Activated CD8-positive, alpha-beta T cell treated with anti-CD3 and anti-CD28 coated beads, Interleukin-2, amount 10 ng/mL, durations not matched to agents 7 days and 5 days (primary cell): Measurements from ENCODE around the gene RBPJL. TPM values are rescaled to one million over a fixed set of nuclear protein-coding genes. Genes with fewer than 3 reads are reported as not detected.
A peak's percentile ranks its signal among the peaks of the same experiment; 100 is the strongest.
"Not testable (repeated sequence)": the region's sequence is repeated elsewhere in the genome, so short reads cannot be mapped to it uniquely, and the experiment has no call there.

Source experiments
- ATAC-seq: fragments of 150-1000 bp; cut with Tn5 transposase; one replicate; pipeline ENCODE4 v1.10.0; 2021; ENCODE audit warnings: moderate library complexity
- CTCF ChIA-PET: fragments of 350-600 bp; sonication (Branson Sonifier 250); formaldehyde crosslinking; loops from one replicate; lab custom pipeline; 2021; ENCODE audit warnings: antibody characterized with exemption; lab: Charles Lee
- POLR2A ChIA-PET: fragments of 350-600 bp; sonication (Branson Sonifier 250); formaldehyde crosslinking; loops from one replicate; lab custom pipeline; 2021; ENCODE audit warnings: antibody characterized with exemption; lab: Charles Lee
- DNase-seq: peaks from one replicate; pipeline ENCODE4 v3.0.0-alpha.2; 2020
- H3K27ac Mint-ChIP-seq: one replicate; pipeline ENCODE4 v1.8.0; 2021; ENCODE audit warnings: mild to moderate bottlenecking, mixed read lengths
- H3K27me3 Mint-ChIP-seq: one replicate; pipeline ENCODE4 v1.8.0; 2021; ENCODE audit warnings: low read depth, mixed read lengths
- H3K36me3 Mint-ChIP-seq: one replicate; pipeline ENCODE4 v1.8.0; 2021; ENCODE audit warnings: low read depth, mixed read lengths
- H3K4me1 Mint-ChIP-seq: one replicate; pipeline ENCODE4 v1.8.0; 2021; ENCODE audit warnings: low read depth, mixed read lengths
- H3K4me3 Mint-ChIP-seq: one replicate; pipeline ENCODE4 v1.8.0; 2021; ENCODE audit warnings: mild to moderate bottlenecking, mixed read lengths
- H3K9me3 Mint-ChIP-seq: one replicate; pipeline ENCODE4 v1.8.0; 2022; ENCODE audit warnings: mixed read lengths; ENCODE audit not compliant: insufficient read depth
- total RNA-seq, 2 experiments: library from RNA; stranded (reverse); gene quantifications; one replicate each; pipeline ENCODE4 v1.2.3, GENCODE V29; 2021

RBPJL gene
- total RNA-seq, 2 experiments from 2014 or later = not detected

DNA sequence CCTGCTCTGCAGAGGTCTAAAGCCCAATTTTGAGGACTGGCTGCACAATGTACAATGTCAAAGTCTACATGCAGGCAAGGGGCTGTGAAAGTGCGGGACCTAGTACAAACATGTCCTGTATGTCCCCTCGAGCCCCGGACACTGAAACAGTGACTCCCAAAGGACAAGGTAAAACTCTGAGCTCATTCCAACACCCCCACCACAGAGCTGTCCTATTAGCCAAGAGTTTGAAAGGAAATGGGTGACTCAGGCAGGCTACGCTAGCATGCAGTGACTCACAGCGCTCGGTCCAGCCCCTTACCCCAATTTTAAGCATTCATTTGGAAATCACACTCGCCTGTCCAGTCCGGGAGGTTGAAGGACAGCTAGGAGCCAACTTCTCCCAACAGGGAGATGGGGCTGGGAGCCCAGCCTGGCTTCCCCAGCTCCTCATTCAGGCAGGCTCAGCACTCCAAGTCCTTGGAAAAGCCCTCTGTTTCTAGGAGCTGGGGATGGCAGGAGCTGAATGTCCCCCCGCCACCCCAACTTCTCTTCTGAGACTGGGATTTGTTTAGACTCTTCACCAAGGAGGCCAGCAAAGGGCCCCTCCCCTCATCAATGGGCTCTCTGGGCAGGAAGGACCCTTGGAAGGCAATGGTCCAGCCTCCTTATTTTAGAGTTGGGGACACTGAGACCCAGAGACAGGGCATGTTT, 37.7 kb downstream of the RBPJL start:
- Mint-ChIP-seq H3K4me3 (no peak overlapping the region), H3K36me3 (no peaks in the 10 kb centered on the region), H3K27ac (no peak overlapping the region), H3K27me3 (no peaks in the 10 kb centered on the region), H3K4me1 (peaks cover 34% of the 10 kb centered on the region), H3K9me3 (no peaks in the 10 kb centered on the region)
- ATAC-seq = no peak
- no peak for DNase-seq
- CTCF ChIA-PET = interaction anchor here (0.6 to 2.8 kb wide), 6 partner anchors 9 to 106 kb away, joined by 3 to 7 read pairs (median 4); partner anchors contain the start of gene SYS1
- POLR2A ChIA-PET = interaction anchor here (1.5 kb wide), 1 partner anchor 19 kb away, joined by 4 read pairs; the partner anchor contains the start of gene SYS1

DNA sequence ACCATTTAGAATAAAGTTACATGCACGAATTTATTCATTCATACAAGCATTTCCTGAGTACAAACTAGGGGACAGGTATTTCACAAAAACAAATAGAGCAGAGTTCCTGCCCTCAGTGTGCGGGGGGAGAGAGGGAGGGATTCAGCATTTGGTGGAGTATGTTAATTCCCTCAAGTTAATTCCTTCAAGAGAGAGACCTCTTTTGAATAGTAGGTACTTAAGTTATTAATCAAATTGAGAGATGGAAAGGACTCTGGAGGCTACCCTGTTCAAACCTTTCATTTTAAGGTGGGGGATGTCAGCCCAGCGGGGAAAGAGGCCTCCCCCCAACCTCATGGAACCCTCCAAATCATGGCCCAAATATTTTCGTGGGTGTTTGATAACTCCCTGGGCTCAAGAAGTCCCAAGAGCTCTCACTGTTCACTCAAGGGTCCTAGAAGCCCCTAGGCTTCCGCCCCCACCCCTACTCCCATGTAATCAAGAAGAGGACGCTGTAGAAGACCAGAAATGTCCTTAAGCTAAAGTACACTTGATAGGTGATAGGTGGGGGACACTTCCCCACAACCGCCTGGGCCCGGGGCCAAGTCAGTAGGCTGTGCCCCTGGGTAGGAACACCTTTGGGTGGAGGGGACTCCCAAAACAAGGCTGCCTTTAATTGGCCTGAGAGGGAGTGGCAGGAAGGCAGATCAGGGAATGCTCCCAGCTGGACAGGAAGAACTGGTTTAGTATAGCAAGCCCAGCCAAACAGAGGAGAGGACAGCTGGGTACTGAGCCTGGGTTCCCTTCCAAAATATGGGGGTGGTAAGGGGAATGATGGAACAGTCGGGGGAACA, 38.7 kb downstream of the RBPJL start:
- Mint-ChIP-seq H3K27ac (no peak overlapping the region), H3K9me3 (no peaks in the 10 kb centered on the region), H3K4me1 (peaks cover 36% of the 10 kb centered on the region), H3K27me3 (no peaks in the 10 kb centered on the region), H3K36me3 (no peaks in the 10 kb centered on the region), H3K4me3 (no peak overlapping the region)
- POLR2A ChIA-PET = interaction anchor here (1.2 kb wide), 1 partner anchor 74 kb away, joined by 3 read pairs; no protein-coding TSS in a partner anchor
- DNase-seq (no peak), ATAC-seq (no peak)
- CTCF ChIA-PET = interaction anchor here (1.3 to 3.7 kb wide), 4 partner anchors 9 to 92 kb away, joined by 6 to 17 read pairs (median 12); partner anchors contain the start of gene SYS1

DNA sequence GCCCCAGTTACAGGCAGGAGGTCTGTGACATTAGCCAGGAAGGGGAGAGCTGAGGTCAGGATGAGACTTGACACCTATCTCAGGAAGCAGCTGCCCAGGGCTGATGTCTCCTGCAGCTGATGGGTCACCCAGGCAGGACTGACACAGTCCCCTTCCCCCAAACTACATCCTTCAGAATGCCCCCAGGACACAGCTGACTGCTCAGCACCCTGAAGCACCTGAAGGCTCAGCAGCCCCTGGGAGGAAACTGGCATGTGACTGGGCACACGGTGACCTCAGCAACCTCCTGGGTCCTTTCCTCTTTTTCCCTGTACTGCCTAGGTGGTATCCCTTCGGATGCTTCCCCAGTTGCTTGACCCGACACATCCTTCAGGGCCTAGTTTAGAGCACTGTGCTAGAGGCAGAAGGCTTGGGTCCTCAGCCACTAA, 39.7 kb downstream of the RBPJL start:
- ChIA-PET CTCF (interaction anchor here (0.6 to 3.7 kb wide), 11 partner anchors 8 to 91 kb away, joined by 3 to 17 read pairs (median 6); partner anchors contain the start of gene SYS1), POLR2A (interaction anchor here (0.6 to 1.4 kb wide), 6 partner anchors 11 to 376 kb away, joined by 3 to 6 read pairs (median 4); partner anchors contain the start of gene SYS1)
- Mint-ChIP-seq H3K27ac (no peak overlapping the region), H3K9me3 (no peaks in the 10 kb centered on the region), H3K4me1 (peaks cover 36% of the 10 kb centered on the region), H3K27me3 (peaks cover 2% of the 10 kb centered on the region), H3K36me3 (no peaks in the 10 kb centered on the region), H3K4me3 (no peak overlapping the region)
- ATAC-seq (no peak), DNase-seq (no peak)

DNA sequence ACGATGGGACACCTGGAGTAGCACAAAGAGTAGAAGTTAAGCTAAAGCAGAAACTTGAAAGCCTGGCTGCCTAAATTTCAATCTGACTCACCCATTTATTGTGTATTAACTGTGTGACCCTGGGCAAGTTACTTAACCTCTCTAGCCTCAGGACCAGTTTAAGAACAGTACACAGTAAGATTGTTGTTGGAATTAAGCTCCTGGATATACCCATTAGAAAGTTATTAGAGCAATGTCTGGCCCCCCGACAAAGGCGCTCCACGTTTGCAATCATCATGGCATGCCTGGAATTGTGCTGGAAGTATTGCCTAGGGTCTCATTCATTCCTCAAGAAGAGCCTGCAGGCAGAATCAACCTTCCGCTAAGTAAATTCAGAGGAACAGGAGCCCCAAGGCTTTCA, 40.2 kb downstream of the RBPJL start:
- Mint-ChIP-seq H3K9me3 (no peaks in the 10 kb centered on the region), H3K36me3 (no peaks in the 10 kb centered on the region), H3K27ac (no peak overlapping the region), H3K4me3 (peak overlapping the region; percentile 78), H3K27me3 (peaks cover 2% of the 10 kb centered on the region), H3K4me1 (peaks cover 36% of the 10 kb centered on the region)
- ChIA-PET POLR2A (interaction anchor here (0.6 to 1.4 kb wide), 6 partner anchors 8 to 377 kb away, joined by 3 to 6 read pairs (median 4); partner anchors contain the start of gene SYS1), CTCF (interaction anchor here (1.0 to 3.7 kb wide), 12 partner anchors 8 to 250 kb away, joined by 3 to 17 read pairs (median 6); partner anchors contain the start of gene SYS1)
- DNase-seq = no peak
- no peak for ATAC-seq

DNA sequence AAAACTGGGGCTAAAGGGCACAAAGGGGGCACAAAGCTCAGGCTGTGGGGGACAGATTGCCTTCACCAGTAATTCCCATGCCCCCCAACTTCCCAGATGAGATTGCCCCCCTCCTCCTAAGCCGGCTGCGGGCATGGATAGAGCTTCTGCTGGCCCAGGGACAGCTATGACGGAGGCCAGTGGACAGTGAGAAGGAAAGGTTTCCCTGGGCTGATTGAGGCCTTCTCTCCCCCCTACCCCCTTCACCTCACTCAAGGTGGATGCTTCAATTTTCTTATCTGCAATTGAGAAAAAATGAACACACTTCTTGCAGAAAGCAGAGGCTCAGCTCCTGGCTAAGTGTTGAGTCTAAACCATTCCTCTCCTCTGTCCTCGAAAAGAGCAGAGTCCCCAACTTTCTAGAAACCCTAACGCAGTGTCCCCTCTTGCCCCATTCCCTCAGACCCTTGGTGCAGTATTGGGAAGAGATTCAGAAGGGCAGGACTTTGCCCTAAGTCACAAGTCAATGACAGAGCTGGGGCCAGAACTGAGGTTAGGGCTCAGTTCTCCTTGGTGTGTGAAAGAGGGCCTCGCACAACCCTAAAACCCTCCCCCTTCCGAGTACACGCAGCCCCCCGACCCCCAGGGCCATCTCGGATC, 40.8 kb downstream of the RBPJL start:
- no peak for ATAC-seq
- Mint-ChIP-seq H3K27ac (peak overlapping the region; percentile 32), H3K27me3 (peaks cover 2% of the 10 kb centered on the region), H3K9me3 (no peaks in the 10 kb centered on the region), H3K4me3 (peak overlapping the region; percentile 78), H3K4me1 (peaks cover 36% of the 10 kb centered on the region), H3K36me3 (no peaks in the 10 kb centered on the region)
- ChIA-PET POLR2A (interaction anchor here (0.7 to 1.6 kb wide), 9 partner anchors 8 to 69 kb away, joined by 3 to 8 read pairs (median 4); partner anchors contain the start of genes PIGT and SYS1), CTCF (interaction anchor here (1.0 to 3.7 kb wide), 13 partner anchors 12 to 251 kb away, joined by 3 to 17 read pairs (median 5); partner anchors contain the start of gene SYS1)
- no peak for DNase-seq

DNA sequence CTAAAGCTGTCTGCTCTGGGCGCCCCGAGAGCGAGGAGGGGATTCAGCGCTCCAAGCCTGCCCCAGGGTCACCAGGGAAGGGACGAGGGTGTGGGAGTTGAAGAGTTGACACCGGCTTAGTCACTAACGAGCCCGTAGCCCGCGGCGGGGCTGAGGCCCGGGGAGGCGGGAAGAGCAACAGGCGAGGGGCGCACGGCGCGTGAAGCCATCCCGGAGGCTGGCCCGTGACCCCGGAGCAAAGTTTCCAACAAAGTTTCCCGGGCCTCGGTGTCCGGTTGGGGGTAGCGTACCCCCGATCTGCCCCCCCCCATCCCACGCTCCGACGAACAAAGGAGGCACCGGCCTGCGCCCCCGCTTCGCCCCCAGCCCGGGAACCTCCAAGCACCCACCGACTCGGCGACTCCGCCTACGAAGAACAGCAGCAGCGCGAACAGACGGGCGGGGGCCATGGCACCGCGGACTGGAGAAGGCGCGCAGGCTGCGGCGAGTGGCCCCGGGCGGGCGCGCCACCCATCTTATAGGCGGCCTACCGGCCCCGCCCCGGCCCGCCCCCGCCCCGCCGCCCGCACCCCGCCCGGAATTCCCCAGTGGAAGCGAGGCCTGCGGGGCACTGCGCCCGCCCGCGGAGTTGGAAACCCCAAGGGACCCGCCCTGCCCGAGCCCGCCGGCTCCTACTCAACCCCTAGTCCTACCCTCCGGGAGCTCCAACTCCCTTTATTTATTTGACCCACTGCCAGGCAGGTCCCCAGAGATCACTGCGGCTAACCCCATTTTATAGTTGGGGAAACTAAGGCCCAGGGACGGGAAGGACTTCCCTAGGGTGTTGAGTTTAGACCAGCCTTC, 41.5 kb downstream of the RBPJL start, which contains the start of gene SDC4:
TSS of gene SDC4 (minus strand) at position 489 of the 843 bp plus-strand sequence. CDS start at position 449, 40 bp downstream.
- H3K9me3 Mint-ChIP-seq = no peaks in the 10 kb centered on the region
- peak within 1 kb of the TSS; percentile 78 for H3K4me3 Mint-ChIP-seq
- H3K27ac Mint-ChIP-seq = peak within 1 kb of the TSS; percentile 63
- ChIA-PET CTCF (interaction anchor here (0.6 to 3.7 kb wide), 13 partner anchors 12 to 251 kb away, joined by 3 to 17 read pairs (median 5); partner anchors contain the start of gene SYS1), POLR2A (interaction anchor here (0.7 to 1.6 kb wide), 4 partner anchors 13 to 68 kb away, joined by 3 to 8 read pairs (median 6); partner anchors contain the start of genes PIGT and SYS1)
- no peaks in the 10 kb centered on the region for H3K36me3 Mint-ChIP-seq
- H3K4me1 Mint-ChIP-seq = peaks cover 37% of the 10 kb centered on the region
- DNase-seq (peak; percentile 55), ATAC-seq (peak; percentile 89)
- H3K27me3 Mint-ChIP-seq = peaks cover 2% of the 10 kb centered on the region

DNA sequence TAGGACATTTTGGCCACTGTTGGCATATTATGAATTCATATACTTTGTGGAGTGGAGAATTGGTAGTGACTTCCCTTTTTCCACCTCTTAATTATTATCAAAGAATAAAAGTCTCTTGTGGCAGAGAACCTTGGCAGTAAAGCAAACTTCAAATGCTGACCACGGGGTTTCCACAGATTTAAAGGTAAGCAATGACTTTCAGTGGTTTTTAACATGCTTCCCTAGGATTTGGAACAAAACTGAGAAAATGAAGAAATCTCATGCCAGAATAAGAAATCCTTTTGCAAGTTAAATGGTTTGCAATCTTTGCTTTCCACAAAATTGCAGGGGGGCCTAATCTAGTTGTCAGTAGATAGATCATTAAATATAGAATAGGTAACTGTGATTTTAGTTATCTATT, 43.6 kb downstream of the RBPJL start:
- Mint-ChIP-seq H3K27ac (no peak overlapping the region), H3K4me3 (no peak overlapping the region), H3K4me1 (peaks cover 52% of the 10 kb centered on the region), H3K36me3 (no peaks in the 10 kb centered on the region), H3K27me3 (peaks cover 2% of the 10 kb centered on the region), H3K9me3 (no peaks in the 10 kb centered on the region)
- CTCF ChIA-PET = interaction anchor here (5.7 kb wide), 1 partner anchor 24 kb away, joined by 36 read pairs; no protein-coding TSS in a partner anchor
- DNase-seq (no peak), ATAC-seq (no peak)
- POLR2A ChIA-PET = no interaction called here

DNA sequence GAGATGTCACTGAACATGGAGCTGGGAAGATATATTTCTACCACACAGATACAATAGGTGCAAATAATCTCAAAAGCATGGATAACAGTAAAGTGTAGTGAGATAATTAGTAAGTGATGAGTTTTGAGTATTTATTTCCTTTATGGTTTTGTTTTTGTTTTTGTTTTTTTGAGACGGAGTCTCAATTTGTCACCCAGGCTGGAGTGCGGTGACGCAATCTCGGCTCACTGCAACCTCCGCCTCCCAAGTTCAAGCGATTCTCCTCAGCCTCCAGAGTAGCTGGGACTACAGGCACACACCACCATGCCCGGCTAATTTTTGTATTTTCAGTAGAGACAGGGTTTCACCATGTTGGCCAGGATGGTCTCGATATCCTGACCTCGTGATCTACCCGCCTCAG, 44.2 kb downstream of the RBPJL start:
- POLR2A ChIA-PET = not testable (repeated sequence)

DNA sequence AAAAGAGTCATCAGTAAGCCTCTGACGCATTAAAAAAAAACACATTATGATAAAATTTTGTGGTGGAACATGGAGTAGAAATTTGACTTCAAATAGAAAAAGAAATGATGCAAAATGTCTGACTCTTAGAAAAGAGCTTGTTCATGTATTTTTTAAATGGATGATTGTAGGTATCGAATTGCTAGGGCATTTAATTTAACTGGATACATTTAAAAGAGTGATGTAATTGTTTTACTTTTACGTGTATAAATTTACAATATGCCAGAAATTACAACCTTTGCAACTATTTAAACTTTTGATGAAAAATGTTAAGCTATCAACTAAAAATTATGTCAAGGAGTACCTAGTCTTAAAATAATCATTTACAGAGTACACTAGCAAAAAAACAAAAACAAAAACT, 46.1 kb downstream of the RBPJL start:
- Mint-ChIP-seq H3K27me3 (peaks cover 2% of the 10 kb centered on the region), H3K9me3 (no peaks in the 10 kb centered on the region), H3K4me3 (no peak overlapping the region), H3K36me3 (no peaks in the 10 kb centered on the region), H3K4me1 (peaks cover 49% of the 10 kb centered on the region), H3K27ac (no peak overlapping the region)
- DNase-seq (no peak), ATAC-seq (no peak)
- ChIA-PET CTCF (interaction anchor here (0.7 to 5.7 kb wide), 10 partner anchors 9 to 466 kb away, joined by 3 to 37 read pairs (median 4); partner anchors contain the start of gene SYS1), POLR2A (interaction anchor here (0.7 to 1.5 kb wide), 2 partner anchors 12 to 63 kb away, joined by 3 read pairs; partner anchors contain the start of gene PIGT)

More for the DNA sequence above, 44.2 kb downstream of the RBPJL start:
- not testable (repeated sequence) for H3K36me3 Mint-ChIP-seq, ATAC-seq, DNase-seq, H3K27ac Mint-ChIP-seq, H3K9me3 Mint-ChIP-seq, H3K4me3 Mint-ChIP-seq, H3K27me3 Mint-ChIP-seq
- CTCF ChIA-PET = interaction anchor here (1.1 to 5.7 kb wide), 3 partner anchors 11 to 420 kb away, joined by 3 to 37 read pairs (median 36); partner anchors contain the start of gene SYS1
- H3K4me1 Mint-ChIP-seq = peaks cover 53% of the 10 kb centered on the region

DNA sequence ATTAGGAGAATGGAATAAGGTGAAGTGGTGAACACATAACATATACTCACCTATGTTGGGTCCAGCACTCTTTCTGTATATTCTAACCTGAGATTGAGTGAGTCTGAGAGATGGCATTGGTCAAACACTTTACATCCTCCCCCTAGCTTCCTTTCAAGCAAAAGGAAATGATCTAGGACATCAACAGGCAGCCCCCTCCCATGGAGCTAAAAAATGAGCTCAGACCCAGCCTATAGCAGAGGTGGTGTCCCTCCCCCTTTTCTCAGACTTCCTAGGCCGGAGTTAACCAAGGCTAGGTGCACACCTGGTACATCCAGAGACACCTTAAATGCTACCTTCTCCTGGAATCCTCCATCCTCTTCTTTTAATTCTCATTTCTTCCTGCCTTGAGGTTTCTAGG, 47.1 kb downstream of the RBPJL start:
- CTCF ChIA-PET = interaction anchor here (1.3 to 5.7 kb wide), 8 partner anchors 7 to 83 kb away, joined by 3 to 37 read pairs (median 14); partner anchors contain the start of gene SYS1
- ATAC-seq (no peak), DNase-seq (no peak)
- Mint-ChIP-seq H3K27me3 (peaks cover 2% of the 10 kb centered on the region), H3K4me3 (no peak overlapping the region), H3K36me3 (no peaks in the 10 kb centered on the region), H3K4me1 (peaks cover 55% of the 10 kb centered on the region), H3K27ac (no peak overlapping the region), H3K9me3 (no peaks in the 10 kb centered on the region)
- POLR2A ChIA-PET = interaction anchor here (1.5 kb wide), 1 partner anchor 62 kb away, joined by 3 read pairs; the partner anchor contains the start of gene PIGT
